Karpas-422 (cell line): Measurements from ENCODE around the gene NOTUM. TPM values are rescaled to one million over a fixed set of nuclear protein-coding genes. Genes with fewer than 3 reads are reported as not detected.
"Not testable (repeated sequence)": the region's sequence is repeated elsewhere in the genome, so short reads cannot be mapped to it uniquely, and the experiment has no call there.

Source experiments
- DNase-seq: peaks from one replicate; pipeline ENCODE4 v3.0.0-alpha.2; 2015
- H2AFZ ChIP-seq: fragments of 200-600 bp; sonication (generic); 2 replicates; pipeline ENCODE4 v1.6.1; 2014; ENCODE audit warnings: antibody characterized with exemption, low read length, mixed read lengths
- H3K27ac ChIP-seq: fragments of 200-600 bp; sonication (generic); 2 replicates; pipeline ENCODE4 v1.5.1; 2014; ENCODE audit warnings: mild to moderate bottlenecking, low read length, moderate library complexity
- H3K27me3 ChIP-seq: fragments of 200-600 bp; sonication (generic); 2 replicates; pipeline ENCODE4 v1.6.1; 2014; ENCODE audit warnings: low read length, mixed read lengths
- H3K36me3 ChIP-seq: fragments of 200-600 bp; sonication (generic); 2 replicates; pipeline ENCODE4 v1.6.1; 2014; ENCODE audit warnings: low read length, mixed read lengths; ENCODE audit not compliant: insufficient read depth
- H3K4me1 ChIP-seq: fragments of 200-600 bp; sonication (generic); 2 replicates; pipeline ENCODE4 v1.6.1; 2014; ENCODE audit warnings: mild to moderate bottlenecking, low read length, mixed read lengths
- H3K4me2 ChIP-seq: fragments of 200-600 bp; sonication (generic); 2 replicates; pipeline ENCODE4 v1.6.1; 2014; ENCODE audit warnings: low read length, low read depth, mild to moderate bottlenecking; ENCODE audit not compliant: poor library complexity, severe bottlenecking
- H3K4me3 ChIP-seq: fragments of 200-600 bp; sonication (generic); 2 replicates; pipeline ENCODE4 v1.5.1; 2014; ENCODE audit warnings: mild to moderate bottlenecking, antibody characterized with exemption, low read length, mixed read lengths
- H3K79me2 ChIP-seq: fragments of 200-600 bp; sonication (generic); 2 replicates; pipeline ENCODE4 v1.6.1; 2014; ENCODE audit warnings: mild to moderate bottlenecking, low read length, mixed read lengths
- H3K9ac ChIP-seq: fragments of 200-600 bp; sonication (generic); 2 replicates; pipeline ENCODE4 v1.6.0; 2014; ENCODE audit warnings: low read length
- H3K9me2 ChIP-seq: fragments of 200-600 bp; sonication (generic), shearing (Covaris generic); replicated peaks from 2 replicates; pipeline ENCODE4 v1.6.0; 2014; ENCODE audit warnings: mild to moderate bottlenecking, low read length, moderate library complexity; ENCODE audit not compliant: insufficient read depth
- H3K9me3 ChIP-seq: fragments of 300-700, 200-600 bp; sonication (generic); 2 replicates; pipeline ENCODE4 v1.6.1; 2014; ENCODE audit warnings: low read length, mixed read lengths
- H4K20me1 ChIP-seq: fragments of 200-600 bp; sonication (generic); 2 replicates; pipeline ENCODE4 v1.6.1; 2014; ENCODE audit warnings: mild to moderate bottlenecking, antibody characterized with exemption, low read length, low read depth; ENCODE audit not compliant: insufficient read depth
- total RNA-seq: library from RNA; depleted of rRNA; stranded (reverse); fragments of >200 nt; shearing (Covaris generic); gene quantifications from 2 replicates; pipeline ENCODE4 v1.2.3, GENCODE V29; 2014; ENCODE audit warnings: low replicate concordance

NOTUM gene
- total RNA-seq, 1 experiment from 2014 or later = not detected

- not testable (repeated sequence) for DNase-seq, H4K20me1 ChIP-seq, H3K4me3 ChIP-seq, H2AFZ ChIP-seq, H3K9me2 ChIP-seq, H3K9me3 ChIP-seq, H3K27me3 ChIP-seq, H3K27ac ChIP-seq, H3K9ac ChIP-seq, H3K36me3 ChIP-seq, H3K4me2 ChIP-seq
- H3K4me1 ChIP-seq = peaks cover 14% of the 10 kb centered on the region
- peaks cover 16% of the 10 kb centered on the region for H3K79me2 ChIP-seq
These were observed 20.5 kb upstream of the NOTUM start for GRCh38 chr17:81981511-81981910.

- Histone ChIP-seq H3K4me2 (no peak overlapping the region), H3K9ac (no peak overlapping the region), H3K4me3 (no peak overlapping the region), H3K27ac (no peak overlapping the region), H3K79me2 (peaks cover 16% of the 10 kb centered on the region), H3K9me3 (no peaks in the 10 kb centered on the region), H3K27me3 (no peaks in the 10 kb centered on the region), H4K20me1 (no peaks in the 10 kb centered on the region), H3K9me2 (no peaks in the 10 kb centered on the region), H3K4me1 (peaks cover 18% of the 10 kb centered on the region), H2AFZ (no peak overlapping the region), H3K36me3 (no peaks in the 10 kb centered on the region)
- DNase-seq = no peak
These were observed 19.8 kb upstream of the NOTUM start for GRCh38 chr17:81980707-81981343.

GRCh38 chr17:81980122-81980521 lies 19.1 kb upstream of the NOTUM start:
- Histone ChIP-seq H2AFZ (no peak overlapping the region), H3K9ac (no peak overlapping the region), H3K27me3 (no peaks in the 10 kb centered on the region), H3K27ac (no peak overlapping the region), H3K36me3 (no peaks in the 10 kb centered on the region), H3K9me3 (no peaks in the 10 kb centered on the region), H3K4me3 (no peak overlapping the region), H3K9me2 (no peaks in the 10 kb centered on the region), H3K4me2 (no peak overlapping the region), H3K79me2 (peaks cover 16% of the 10 kb centered on the region), H4K20me1 (no peaks in the 10 kb centered on the region), H3K4me1 (peaks cover 18% of the 10 kb centered on the region)
- no peak for DNase-seq

GRCh38 chr17:81978524-81979298 lies 17.7 kb upstream of the NOTUM start:
- H3K27me3 ChIP-seq = no peaks in the 10 kb centered on the region
- no peaks in the 10 kb centered on the region for H3K9me2 ChIP-seq
- H4K20me1 ChIP-seq = no peaks in the 10 kb centered on the region
- no peak for DNase-seq
- no peaks in the 10 kb centered on the region for H3K9me3 ChIP-seq
- peak overlapping the region; percentile 100 for H3K9ac ChIP-seq
- peak overlapping the region; percentile 100 for H3K4me2 ChIP-seq
- peaks cover 18% of the 10 kb centered on the region for H3K4me1 ChIP-seq
- peaks cover 16% of the 10 kb centered on the region for H3K79me2 ChIP-seq
- H3K36me3 ChIP-seq = no peaks in the 10 kb centered on the region
- no peak overlapping the region; the same call in 1 of the 2 replicates for H3K27ac ChIP-seq
- H3K4me3 ChIP-seq = peak overlapping the region; percentile 100
- H2AFZ ChIP-seq = no peak overlapping the region

GRCh38 chr17:81977211-81977808 lies 16.3 kb upstream of the NOTUM start, which contains the start of gene ASPSCR1:
Gene ASPSCR1 (plus strand): TSS chr17:81977629. CDS start chr17:81977647, 18 bp downstream.
- H3K9me2 ChIP-seq = no peaks in the 10 kb centered on the region
- no peaks in the 10 kb centered on the region for H3K27me3 ChIP-seq
- peaks cover 18% of the 10 kb centered on the region for H3K4me1 ChIP-seq
- H3K4me3 ChIP-seq = peak within 1 kb of the TSS; percentile 100
- H3K79me2 ChIP-seq = peaks cover 16% of the 10 kb centered on the region
- H4K20me1 ChIP-seq = no peaks in the 10 kb centered on the region
- peak within 1 kb of the TSS; percentile 100 for H3K4me2 ChIP-seq
- H2AFZ ChIP-seq = peak within 1 kb of the TSS; percentile 98
- H3K9ac ChIP-seq = peak within 1 kb of the TSS; percentile 100
- no peaks in the 10 kb centered on the region for H3K36me3 ChIP-seq
- no peaks in the 10 kb centered on the region for H3K9me3 ChIP-seq
- peak; percentile 96 for DNase-seq
- H3K27ac ChIP-seq = peak within 1 kb of the TSS; percentile 75

GRCh38 chr17:81976332-81977210 lies 15.6 kb upstream of the NOTUM start:
- H2AFZ ChIP-seq = peak overlapping the region; percentile 98
- peak overlapping the region; percentile 100 for H3K9ac ChIP-seq
- peak overlapping the region; percentile 100 for H3K4me3 ChIP-seq
- H3K4me1 ChIP-seq = peaks cover 18% of the 10 kb centered on the region
- peaks cover 16% of the 10 kb centered on the region for H3K79me2 ChIP-seq
- H3K9me2 ChIP-seq = no peaks in the 10 kb centered on the region
- peak; percentile 64 for DNase-seq
- H3K9me3 ChIP-seq = no peaks in the 10 kb centered on the region
- no peaks in the 10 kb centered on the region for H4K20me1 ChIP-seq
- no peaks in the 10 kb centered on the region for H3K36me3 ChIP-seq
- H3K27me3 ChIP-seq = no peaks in the 10 kb centered on the region
- H3K27ac ChIP-seq = 0 out of 2 replicates have a peak overlapping the region, but pooled peaks have one; percentile 42
- H3K4me2 ChIP-seq = peak overlapping the region; percentile 100

GRCh38 chr17:81973432-81973831 lies 12.4 kb upstream of the NOTUM start:
- no peaks in the 10 kb centered on the region for H3K9me2 ChIP-seq
- H3K4me2 ChIP-seq = no peak overlapping the region
- H3K36me3 ChIP-seq = no peaks in the 10 kb centered on the region
- no peak overlapping the region for H3K9ac ChIP-seq
- H3K27ac ChIP-seq = no peak overlapping the region
- peaks cover 5% of the 10 kb centered on the region for H3K79me2 ChIP-seq
- peaks cover 15% of the 10 kb centered on the region for H3K4me1 ChIP-seq
- H4K20me1 ChIP-seq = no peaks in the 10 kb centered on the region
- no peaks in the 10 kb centered on the region for H3K27me3 ChIP-seq
- no peaks in the 10 kb centered on the region for H3K9me3 ChIP-seq
- DNase-seq = no peak
- H2AFZ ChIP-seq = no peak overlapping the region
- H3K4me3 ChIP-seq = no peak overlapping the region
